Measurements from ENCODE around the gene IL2RA.

IL2RA gene

DNA sequence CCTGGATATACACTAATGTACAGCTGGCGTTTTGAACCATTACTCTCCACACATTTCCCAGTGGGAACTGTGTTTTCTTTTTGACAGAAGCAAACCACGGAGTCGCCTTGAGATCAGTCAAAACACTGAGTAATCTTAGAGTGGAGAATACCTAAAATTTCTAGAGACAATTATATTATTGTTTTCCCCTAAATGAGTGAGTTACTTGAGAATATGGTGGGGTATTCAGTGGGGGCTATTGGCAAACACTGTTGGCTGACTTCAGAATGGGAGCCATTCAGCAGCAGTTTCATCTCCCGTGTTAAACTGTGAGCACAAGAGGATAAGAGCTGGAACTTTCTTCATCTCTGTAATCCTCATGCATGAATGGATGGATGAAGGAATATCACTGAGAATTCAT, 6.2 kb downstream of the IL2RA start:
- WGBS (ENCODE audit: extremely low coverage, insufficient coverage, insufficient read length): no CpG with 5 or more reads among the region's 4 CpGs
- H2BK12ac ChIP-seq (ENCODE audit: low read length): no peak overlapping the region

DNA sequence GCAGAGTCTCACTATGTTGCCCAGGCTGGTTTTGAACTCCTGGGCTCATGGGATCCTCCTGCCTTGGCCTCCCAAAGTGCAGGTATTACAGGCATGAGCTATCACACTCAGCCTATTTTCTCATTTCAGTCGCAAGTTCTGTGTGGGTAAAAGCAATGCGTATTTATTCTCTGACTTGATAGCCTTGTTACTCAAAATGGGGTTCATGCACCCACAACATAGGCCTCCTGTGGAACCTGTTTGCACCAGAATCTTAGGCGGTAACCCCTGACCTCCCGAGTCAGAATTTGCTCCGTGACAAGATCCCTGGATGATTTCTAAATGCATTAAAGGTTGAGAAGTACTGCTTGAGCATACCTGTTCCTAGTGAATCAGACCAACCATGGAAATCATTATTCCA, 7.3 kb downstream of the IL2RA start:
- no peak overlapping the region for H3K14ac ChIP-seq (ENCODE audit: low read length)
- H2BK12ac ChIP-seq (ENCODE audit: low read length): no peak overlapping the region
- no peaks in the 10 kb centered on the region for H3K27me3 ChIP-seq (ENCODE audit: insufficient read depth, low read length)
- no peak overlapping the region for H3K18ac ChIP-seq (ENCODE audit: low read length)
- no peak overlapping the region for H3K4me2 ChIP-seq (ENCODE audit: low read length)
- no peak overlapping the region for H3K4me3 ChIP-seq (ENCODE audit: low read depth, low read length)
- H3K4me1 ChIP-seq (ENCODE audit: control insufficient read depth in 1 of 2, insufficient read depth in 2 of 2, low read length in 2 of 2): no peaks in the 10 kb centered on the region
- no peak for DNase-seq
- no peak overlapping the region for H3K4ac ChIP-seq (ENCODE audit: low read depth, low read length)
- H4K12ac ChIP-seq (ENCODE audit: low read depth, low read length): no peak overlapping the region
- no peaks in the 10 kb centered on the region for H3K79me2 ChIP-seq (ENCODE audit: control insufficient read depth, insufficient read depth, low read length, poor library complexity)
- H3K27ac ChIP-seq (ENCODE audit: low read depth, low read length): no peak overlapping the region
- WGBS (ENCODE audit: extremely low coverage, insufficient coverage, insufficient read length): no CpG with 5 or more reads among the region's 5 CpGs
- no peak overlapping the region for H4K8ac ChIP-seq (ENCODE audit: low read depth, low read length)
- no peaks in the 10 kb centered on the region for H3K9me3 ChIP-seq (ENCODE audit: insufficient read depth, low read depth, low read length)
- H3K36me3 ChIP-seq (ENCODE audit: control insufficient read depth in 1 of 2, insufficient read depth in 2 of 2, low read length in 2 of 2): no peaks in the 10 kb centered on the region
- no peak overlapping the region for H2BK5ac ChIP-seq (ENCODE audit: low read depth, low read length, poor library complexity)
- no peak overlapping the region for H2AFZ ChIP-seq (ENCODE audit: insufficient read depth, low read length, poor library complexity)
- no peak overlapping the region for H4K91ac ChIP-seq (ENCODE audit: low read depth, low read length)
- H2BK120ac ChIP-seq (ENCODE audit: insufficient read depth, low read length, poor library complexity): no peak overlapping the region
- H3K79me1 ChIP-seq (ENCODE audit: low read length): no peaks in the 10 kb centered on the region
- no peak overlapping the region for H3K23ac ChIP-seq (ENCODE audit: low read length)
- H2AK5ac ChIP-seq (ENCODE audit: low read length): no peak overlapping the region
- no peak overlapping the region for H3K9ac ChIP-seq (ENCODE audit: low read length)

More for the DNA sequence above, 6.2 kb downstream of the IL2RA start:
- no peak overlapping the region for H3K14ac ChIP-seq (ENCODE audit: low read length)
- H2AFZ ChIP-seq (ENCODE audit: insufficient read depth, low read length, poor library complexity): no peak overlapping the region
- no peak overlapping the region for H3K4me3 ChIP-seq (ENCODE audit: low read depth, low read length)
- H3K79me2 ChIP-seq (ENCODE audit: control insufficient read depth, insufficient read depth, low read length, poor library complexity): no peaks in the 10 kb centered on the region
- no peaks in the 10 kb centered on the region for H3K27me3 ChIP-seq (ENCODE audit: insufficient read depth, low read length)
- H3K23ac ChIP-seq (ENCODE audit: low read length): no peak overlapping the region
- H3K4me1 ChIP-seq (ENCODE audit: control insufficient read depth in 1 of 2, insufficient read depth in 2 of 2, low read length in 2 of 2): no peaks in the 10 kb centered on the region
- H3K9me3 ChIP-seq (ENCODE audit: insufficient read depth, low read depth, low read length): no peaks in the 10 kb centered on the region
- H4K8ac ChIP-seq (ENCODE audit: low read depth, low read length): no peak overlapping the region
- H3K9ac ChIP-seq (ENCODE audit: low read length): no peak overlapping the region
- no peak overlapping the region for H2BK5ac ChIP-seq (ENCODE audit: low read depth, low read length, poor library complexity)
- H4K12ac ChIP-seq (ENCODE audit: low read depth, low read length): no peak overlapping the region
- no peak overlapping the region for H2BK120ac ChIP-seq (ENCODE audit: insufficient read depth, low read length, poor library complexity)
- H2AK5ac ChIP-seq (ENCODE audit: low read length): no peak overlapping the region
- no peak overlapping the region for H3K18ac ChIP-seq (ENCODE audit: low read length)
- no peak overlapping the region for H4K91ac ChIP-seq (ENCODE audit: low read depth, low read length)
- H3K4me2 ChIP-seq (ENCODE audit: low read length): no peak overlapping the region
- no peak overlapping the region for H3K4ac ChIP-seq (ENCODE audit: low read depth, low read length)
- H3K27ac ChIP-seq (ENCODE audit: low read depth, low read length): no peak overlapping the region
- no peak for DNase-seq
- no peaks in the 10 kb centered on the region for H3K36me3 ChIP-seq (ENCODE audit: control insufficient read depth in 1 of 2, insufficient read depth in 2 of 2, low read length in 2 of 2)
- H3K79me1 ChIP-seq (ENCODE audit: low read length): no peaks in the 10 kb centered on the region

DNA sequence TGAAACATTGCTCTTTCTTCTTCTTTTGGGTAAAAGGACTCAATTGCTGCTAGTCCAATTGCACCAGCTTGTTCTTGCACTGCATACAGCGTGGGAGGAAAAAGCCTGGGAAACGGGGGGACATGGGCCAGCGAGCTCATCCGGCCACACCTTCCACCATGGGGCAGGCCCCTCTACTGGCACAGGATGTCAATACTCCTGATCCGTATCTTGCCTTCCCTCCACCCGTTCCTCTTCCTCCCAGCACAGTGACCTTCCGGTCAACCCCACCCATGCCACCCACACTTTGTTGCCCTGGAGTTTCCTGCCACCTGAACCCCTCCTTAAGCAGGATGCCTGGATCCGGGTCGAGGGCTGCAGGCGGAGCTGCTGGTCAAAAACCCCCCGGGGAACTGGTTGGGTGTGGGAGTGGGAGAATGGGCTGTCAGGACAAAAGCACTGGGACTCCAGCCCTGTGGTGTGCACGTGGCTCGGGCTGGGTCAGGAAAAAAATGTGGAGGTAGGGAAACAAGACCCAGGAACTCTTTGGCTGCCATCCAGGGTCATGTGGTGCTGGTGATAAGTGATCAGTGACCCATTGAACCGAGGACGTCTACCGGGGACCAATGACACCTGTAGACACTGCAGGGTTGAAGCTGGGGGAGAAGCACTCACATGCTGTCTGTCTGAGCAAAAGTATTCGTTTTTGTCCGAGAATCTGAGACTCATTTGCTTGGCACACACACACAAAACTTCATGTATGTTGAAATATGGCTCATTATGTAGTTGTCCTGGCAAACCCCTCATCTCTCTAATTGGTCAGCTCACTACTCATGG, 8.1 kb downstream of the IL2RA start:
- H3K4me3 ChIP-seq (ENCODE audit: low read depth, low read length): no peak overlapping the region
- no peaks in the 10 kb centered on the region for H3K79me1 ChIP-seq (ENCODE audit: low read length)
- no peak overlapping the region for H2BK12ac ChIP-seq (ENCODE audit: low read length)
- no peak overlapping the region for H2AFZ ChIP-seq (ENCODE audit: insufficient read depth, low read length, poor library complexity)
- H4K91ac ChIP-seq (ENCODE audit: low read depth, low read length): no peak overlapping the region
- no peaks in the 10 kb centered on the region for H3K36me3 ChIP-seq (ENCODE audit: control insufficient read depth in 1 of 2, insufficient read depth in 2 of 2, low read length in 2 of 2)
- H3K18ac ChIP-seq (ENCODE audit: low read length): no peak overlapping the region
- H3K4me2 ChIP-seq (ENCODE audit: low read length): no peak overlapping the region
- no peaks in the 10 kb centered on the region for H3K27me3 ChIP-seq (ENCODE audit: insufficient read depth, low read length)
- H3K79me2 ChIP-seq (ENCODE audit: control insufficient read depth, insufficient read depth, low read length, poor library complexity): no peaks in the 10 kb centered on the region
- WGBS (ENCODE audit: extremely low coverage, insufficient coverage, insufficient read length): no CpG with 5 or more reads among the region's 18 CpGs
- no peak overlapping the region for H4K8ac ChIP-seq (ENCODE audit: low read depth, low read length)
- no peak overlapping the region for H3K27ac ChIP-seq (ENCODE audit: low read depth, low read length)
- H3K23ac ChIP-seq (ENCODE audit: low read length): no peak overlapping the region
- H3K14ac ChIP-seq (ENCODE audit: low read length): no peak overlapping the region
- H2AK5ac ChIP-seq (ENCODE audit: low read length): no peak overlapping the region
- no peak overlapping the region for H3K4ac ChIP-seq (ENCODE audit: low read depth, low read length)
- no peak for DNase-seq
- H3K9me3 ChIP-seq (ENCODE audit: insufficient read depth, low read depth, low read length): no peaks in the 10 kb centered on the region
- no peak overlapping the region for H4K12ac ChIP-seq (ENCODE audit: low read depth, low read length)
- H2BK120ac ChIP-seq (ENCODE audit: insufficient read depth, low read length, poor library complexity): no peak overlapping the region
- no peak overlapping the region for H2BK5ac ChIP-seq (ENCODE audit: low read depth, low read length, poor library complexity)
- H3K4me1 ChIP-seq (ENCODE audit: control insufficient read depth in 1 of 2, insufficient read depth in 2 of 2, low read length in 2 of 2): no peaks in the 10 kb centered on the region
- H3K9ac ChIP-seq (ENCODE audit: low read length): no peak overlapping the region

DNA sequence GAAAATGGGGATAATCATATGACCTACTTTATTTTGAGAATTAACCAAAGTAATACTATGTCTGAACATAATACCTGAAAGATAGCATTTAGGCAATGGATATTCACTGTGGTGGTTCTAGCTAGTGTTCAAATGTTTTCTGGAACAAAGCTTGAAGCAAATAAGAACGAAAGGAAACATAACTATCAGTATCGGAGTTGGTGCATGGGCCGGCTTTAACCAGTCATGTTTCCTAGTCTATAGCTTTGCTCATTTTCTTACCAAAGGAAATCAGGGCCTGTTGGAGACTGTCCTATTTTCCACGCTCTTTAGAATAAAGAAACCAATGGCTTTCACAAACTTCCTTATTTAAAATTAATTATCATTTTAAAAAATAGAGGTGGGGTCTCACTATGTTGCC, 8.9 kb downstream of the IL2RA start:
- no peak overlapping the region for H2AFZ ChIP-seq (ENCODE audit: insufficient read depth, low read length, poor library complexity)
- no peak overlapping the region for H3K9ac ChIP-seq (ENCODE audit: low read length)
- no peak overlapping the region for H4K12ac ChIP-seq (ENCODE audit: low read depth, low read length)
- no peaks in the 10 kb centered on the region for H3K4me1 ChIP-seq (ENCODE audit: control insufficient read depth in 1 of 2, insufficient read depth in 2 of 2, low read length in 2 of 2)
- H3K4me3 ChIP-seq (ENCODE audit: low read depth, low read length): no peak overlapping the region
- H2AK5ac ChIP-seq (ENCODE audit: low read length): no peak overlapping the region
- H2BK120ac ChIP-seq (ENCODE audit: insufficient read depth, low read length, poor library complexity): no peak overlapping the region
- no peak overlapping the region for H3K27ac ChIP-seq (ENCODE audit: low read depth, low read length)
- no peak overlapping the region for H4K91ac ChIP-seq (ENCODE audit: low read depth, low read length)
- H3K14ac ChIP-seq (ENCODE audit: low read length): no peak overlapping the region
- H4K8ac ChIP-seq (ENCODE audit: low read depth, low read length): no peak overlapping the region
- H2BK5ac ChIP-seq (ENCODE audit: low read depth, low read length, poor library complexity): no peak overlapping the region
- H3K4me2 ChIP-seq (ENCODE audit: low read length): no peak overlapping the region
- H2BK12ac ChIP-seq (ENCODE audit: low read length): no peak overlapping the region
- no peaks in the 10 kb centered on the region for H3K9me3 ChIP-seq (ENCODE audit: insufficient read depth, low read depth, low read length)
- H3K27me3 ChIP-seq (ENCODE audit: insufficient read depth, low read length): no peaks in the 10 kb centered on the region
- H3K4ac ChIP-seq (ENCODE audit: low read depth, low read length): no peak overlapping the region
- H3K23ac ChIP-seq (ENCODE audit: low read length): no peak overlapping the region
- no peaks in the 10 kb centered on the region for H3K36me3 ChIP-seq (ENCODE audit: control insufficient read depth in 1 of 2, insufficient read depth in 2 of 2, low read length in 2 of 2)
- no peaks in the 10 kb centered on the region for H3K79me2 ChIP-seq (ENCODE audit: control insufficient read depth, insufficient read depth, low read length, poor library complexity)
- no peak for DNase-seq
- no peaks in the 10 kb centered on the region for H3K79me1 ChIP-seq (ENCODE audit: low read length)
- WGBS (ENCODE audit: extremely low coverage, insufficient coverage, insufficient read length): no CpG with 5 or more reads among the region's 4 CpGs
- H3K18ac ChIP-seq (ENCODE audit: low read length): no peak overlapping the region
